Breast epithelium (tissue), 4 donors: ENCODE measurements around the gene ACAT2. TPM values are rescaled to one million over a fixed set of nuclear protein-coding genes. Genes with fewer than 3 reads are reported as not detected.
"Not testable (repeated sequence)": the region's sequence is repeated elsewhere in the genome, so short reads cannot be mapped to it uniquely, and the experiment has no call there.

ENCODE experiments used
- DNase-seq, 2 donors: peaks; one replicate each; pipeline ENCODE4 v3.0.0-alpha.2; 2019; ENCODE audit warnings: low spot score in 2 of 2
- H3K27ac ChIP-seq, 2 donors: fragments of 200-600 bp; sonication (generic) in 1 of 2; one replicate each; pipeline ENCODE4 v1.5.1; 2016 to 2019; ENCODE audit warnings: mild to moderate bottlenecking in 1 of 2
- H3K27me3 ChIP-seq, 2 donors: fragments of 200-600 bp; sonication (generic) in 1 of 2; one replicate each; pipeline versions ENCODE4 v1.5.1 to v1.6.0; 2017 to 2019; ENCODE audit warnings: control low read depth in 1 of 2, mild to moderate bottlenecking in 1 of 2
- H3K36me3 ChIP-seq: fragments of 200-600 bp; one replicate; pipeline ENCODE4 v1.5.1; 2019
- H3K4me1 ChIP-seq, 2 donors: fragments of 200-600 bp; sonication (generic); one replicate each; pipeline ENCODE4 v1.5.1; 2016 to 2019; ENCODE audit warnings: control low read depth in 1 of 2
- H3K4me3 ChIP-seq, 3 donors: fragments of 200-600 bp; sonication (generic); 1 replicate in 2 of 3; 2 replicates in 1 of 3; pipeline ENCODE4 v1.5.1; 2016 to 2019; ENCODE audit warnings: mild to moderate bottlenecking in 3 of 3, moderate library complexity in 2 of 3
- H3K9me3 ChIP-seq, 2 donors: fragments of 200-600 bp; sonication (generic) in 1 of 2; one replicate each; pipeline ENCODE4 v1.5.1; 2016 to 2019; ENCODE audit warnings: control low read depth in 1 of 2
- CTCF ChIP-seq, 3 donors: fragments of 450-650 bp; IDR thresholded peaks; one replicate each; pipeline ENCODE4 v1.5.1; 2016 to 2017; ENCODE audit warnings: antibody characterized with exemption in 3 of 3, mild to moderate bottlenecking in 3 of 3, moderate library complexity in 3 of 3
- POLR2A ChIP-seq: fragments of 450-650 bp; IDR thresholded peaks from one replicate; pipeline ENCODE4 v1.6.1; 2016; ENCODE audit warnings: antibody characterized with exemption, mild to moderate bottlenecking, moderate library complexity
- POLR2AphosphoS5 ChIP-seq, 3 donors: sonication (generic); formaldehyde crosslinking; IDR thresholded peaks; one replicate each; pipeline ENCODE4 v1.6.1; 2017; ENCODE audit warnings: antibody characterized with exemption in 3 of 3
- intact Hi-C: fragments of 100-400 bp; cut with DNase I; formaldehyde crosslinking; loops from one replicate; pipeline ENCODE4 v1.15.1; 2023; ENCODE audit warnings: low total_unique reads
- total RNA-seq, 3 donors: library from RNA; depleted of rRNA; stranded (reverse); fragments of >200 nt; gene quantifications; one replicate each; pipeline ENCODE4 v1.1.0, GENCODE V29; 2016

Gene ACAT2
- total RNA-seq, 3 donors from 2014 or later, result 9.4 to 10.5 (median 10.1) TPM

DNA sequence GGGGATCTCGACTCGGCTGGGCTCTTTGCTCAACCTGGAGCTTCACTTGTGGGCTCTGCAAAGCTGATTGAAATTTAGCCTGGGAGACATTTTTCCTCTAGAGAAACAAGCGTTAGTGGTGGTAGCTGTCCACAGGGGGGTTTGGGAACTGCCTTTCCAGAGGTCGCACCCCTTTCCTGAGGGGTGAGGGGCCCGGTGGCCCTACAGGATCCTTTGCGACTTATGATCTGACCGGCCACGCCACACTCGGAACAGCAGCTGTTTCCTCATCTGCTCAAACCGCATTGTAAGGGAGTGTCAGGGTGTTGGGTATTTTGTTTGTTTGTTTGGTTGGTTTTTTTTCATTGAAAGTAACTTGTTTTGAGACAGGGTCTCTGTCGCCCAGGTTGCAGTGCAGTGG is 59.3 kb downstream of the ACAT2 start:
- intact Hi-C loops, result no loop called here
- no peaks in the 10 kb centered on the region for H3K9me3 ChIP-seq
- no peak overlapping the region for H3K4me3 ChIP-seq
- no peaks in the 10 kb centered on the region for H3K36me3 ChIP-seq
- DNase-seq, result no peak
- H3K27me3 ChIP-seq, result no peaks in the 10 kb centered on the region
- H3K4me1 ChIP-seq, result no peaks in the 10 kb centered on the region
- TF ChIP-seq CTCF (IDR thresholded peaks at IDR 0.05), result no peak
- no peak for TF ChIP-seq POLR2A
- no peak for TF ChIP-seq POLR2AphosphoS5 (IDR thresholded peaks at IDR 0.05)
- H3K27ac ChIP-seq, result no peak overlapping the region

DNA sequence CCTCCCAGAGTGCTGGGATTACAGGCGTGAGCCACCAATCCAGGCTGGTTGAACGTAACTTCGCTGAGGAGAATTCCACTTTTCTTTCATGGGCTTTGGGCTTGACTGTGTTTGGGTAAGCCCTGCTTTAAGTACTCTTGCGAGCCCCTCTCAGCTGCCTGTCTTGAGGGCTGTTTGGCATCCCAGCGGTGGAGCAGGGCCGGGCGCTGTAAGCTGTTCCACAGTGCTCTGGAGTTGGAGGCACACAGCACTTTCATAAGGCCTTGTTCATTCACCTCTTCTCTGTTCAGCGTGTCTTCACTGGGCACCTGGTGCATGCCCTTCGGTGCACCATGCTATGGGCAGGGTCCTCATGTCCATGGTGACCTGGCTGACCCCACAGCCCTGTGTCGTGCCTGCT is 59.9 kb downstream of the ACAT2 start:
- TF ChIP-seq POLR2A (no peak), CTCF (IDR thresholded peaks at IDR 0.05) (no peak), POLR2AphosphoS5 (IDR thresholded peaks at IDR 0.05) (no peak)

DNA sequence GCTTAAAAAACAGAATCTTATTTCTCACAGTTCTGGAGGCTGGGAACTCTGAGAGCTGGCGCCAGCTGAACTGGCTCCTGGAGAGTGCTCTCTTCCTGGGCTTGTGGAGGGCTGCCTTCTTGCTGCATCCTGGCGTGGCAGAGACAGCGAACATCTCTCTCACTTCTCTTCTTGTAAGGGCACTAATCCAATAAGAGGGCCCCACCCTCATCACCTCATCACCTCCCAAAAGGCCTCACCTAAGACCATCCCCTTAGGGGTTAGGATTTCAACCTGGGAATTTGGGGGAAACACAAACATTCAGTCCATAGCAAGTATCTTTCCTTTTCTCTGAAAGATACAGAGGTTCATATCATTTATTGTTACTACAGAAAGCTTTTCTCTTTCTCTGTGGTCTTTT is 62.1 kb downstream of the ACAT2 start:
- Histone ChIP-seq H3K4me3 (no peak overlapping the region), H3K27ac (no peak overlapping the region), H3K27me3 (no peaks in the 10 kb centered on the region), H3K9me3 (no peaks in the 10 kb centered on the region), H3K36me3 (no peaks in the 10 kb centered on the region), H3K4me1 (no peaks in the 10 kb centered on the region)
- intact Hi-C loops, result no loop called here
- TF ChIP-seq POLR2AphosphoS5 (IDR thresholded peaks at IDR 0.05) (no peak), POLR2A (no peak), CTCF (IDR thresholded peaks at IDR 0.05) (no peak)
- DNase-seq, result no peak

More for the DNA sequence above, 59.9 kb downstream of the ACAT2 start:
- Histone ChIP-seq H3K27me3 (no peaks in the 10 kb centered on the region), H3K36me3 (no peaks in the 10 kb centered on the region), H3K9me3 (no peaks in the 10 kb centered on the region), H3K27ac (no peak overlapping the region), H3K4me3 (no peak overlapping the region), H3K4me1 (no peaks in the 10 kb centered on the region)
- no peak for DNase-seq
- intact Hi-C loops, result no loop called here

DNA sequence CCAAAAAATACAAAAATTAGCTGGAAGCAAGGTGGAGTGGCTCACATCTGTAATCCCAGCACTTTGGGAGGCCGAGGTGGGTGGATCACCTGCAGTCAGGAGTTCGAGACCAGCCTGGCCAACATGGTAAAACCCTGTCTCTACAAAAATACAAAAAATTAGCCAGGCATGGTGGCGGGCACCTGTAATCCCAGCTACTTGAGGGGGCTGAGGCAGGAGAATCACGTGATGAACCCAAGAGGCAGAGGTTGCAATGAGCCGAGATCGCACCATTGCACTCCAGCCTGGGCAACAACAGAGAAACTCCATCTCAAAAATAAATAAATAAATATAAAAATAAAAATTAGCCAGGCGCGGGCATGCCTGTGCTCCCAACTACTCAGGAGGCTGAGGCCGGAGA is 62.8 kb downstream of the ACAT2 start:
- H3K4me3 ChIP-seq, H3K36me3 ChIP-seq, H3K9me3 ChIP-seq, H3K27me3 ChIP-seq, DNase-seq, intact Hi-C loops, H3K27ac ChIP-seq, H3K4me1 ChIP-seq: not testable (repeated sequence)

DNA sequence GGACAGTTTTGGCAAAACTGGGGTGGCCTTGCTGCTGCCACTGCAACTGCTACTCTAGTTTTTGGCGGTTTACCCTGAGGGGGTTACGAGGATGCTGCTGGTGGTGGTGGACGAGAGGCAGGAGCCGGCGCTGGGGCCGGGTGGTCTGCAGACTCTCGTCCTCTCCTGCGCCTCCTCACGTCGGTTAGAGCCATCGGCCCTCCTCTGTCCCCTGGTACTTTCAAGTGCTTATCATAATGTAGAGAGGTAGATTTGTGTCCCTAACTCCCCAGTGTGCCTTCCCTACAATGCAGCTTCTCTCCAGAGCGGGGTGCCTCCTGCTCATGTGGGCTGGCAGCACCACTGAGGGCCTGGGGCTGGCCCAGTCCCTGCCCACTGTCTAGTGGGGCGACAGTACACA is 64.2 kb downstream of the ACAT2 start:
- Histone ChIP-seq H3K27ac (no peak overlapping the region), H3K36me3 (no peaks in the 10 kb centered on the region), H3K27me3 (no peaks in the 10 kb centered on the region), H3K4me3 (no peak overlapping the region), H3K9me3 (no peaks in the 10 kb centered on the region), H3K4me1 (no peaks in the 10 kb centered on the region)
- intact Hi-C loops, result no loop called here
- no peak for DNase-seq
- TF ChIP-seq CTCF (IDR thresholded peaks at IDR 0.05) (no peak), POLR2A (no peak), POLR2AphosphoS5 (IDR thresholded peaks at IDR 0.05) (no peak)
